K562 (cell line): ENCODE results near the gene FSTL4. TPM values are rescaled to one million over a fixed set of nuclear protein-coding genes. Genes with fewer than 3 reads are reported as not detected.

Experiments used
- ATAC-seq: fragments of 200-7000 bp; cut with Tn5 transposase; 3 replicates; pipeline ENCODE4 v1.9.1; 2020; ENCODE audit warnings: moderate library complexity
- BruUV-seq: library from RNA; stranded (reverse); fragments of 400-500 nt; replicated peaks from 2 replicates; lab custom pipeline; 2021; lab: Mats Ljungman, UMichigan
- CTCF ChIA-PET: fragments of 300-600 bp; formaldehyde crosslinking; extraction: SDS; loops from one replicate; lab custom pipeline; 2021; ENCODE audit warnings: low intra/inter-chr PET ratio; lab: Yijun Ruan, JAX
- POLR2A ChIA-PET: fragments of 300-600, 350-650 bp; sonication (Branson Sonifier 250); formaldehyde crosslinking; extraction: SDS; loops from one replicate; lab custom pipeline; 2021; ENCODE audit warnings: antibody characterized with exemption, inconsistent platforms; lab: Yijun Ruan, JAX
- DNase-seq, 4 experiments: peaks; one replicate each; pipeline versions ENCODE4 v3.0.0 to v3.0.0-alpha.2; 2011 to 2018; ENCODE audit warnings: low spot score in 3 of 4, mixed read lengths in 3 of 4; ENCODE audit errors: extremely low read depth in 1 of 4
- FAIRE-seq: peaks from 2 replicates; lab custom pipeline; 2011; peaks lifted over from hg19 to GRCh38; lab: Jason Lieb, UNC
- H2AFZ ChIP-seq: 2 replicates; pipeline ENCODE4 v1.6.0; 2011; ENCODE audit warnings: low read depth, low read length, control low read depth, inconsistent platforms
- H3K27ac ChIP-seq: fragments of 200-600 bp; 3 replicates; pipeline ENCODE4 v1.8.0; 2011; ENCODE audit warnings: low read depth, mild to moderate bottlenecking, control low read depth, inconsistent platforms, low read length, moderate library complexity, mixed read lengths; ENCODE audit errors: extremely low read depth
- H3K27me3 ChIP-seq, 2 experiments: fragments of 300-600 bp in 1 of 2; 2 replicates in 1 of 2; 3 replicates in 1 of 2; pipeline versions ENCODE4 v1.6.0 to v1.8.0; 2011; ENCODE audit warnings: inconsistent platforms in 2 of 2, low read length in 2 of 2, mild to moderate bottlenecking in 1 of 2, mixed read lengths in 1 of 2, moderate library complexity in 1 of 2; ENCODE audit not compliant: control insufficient read depth in 2 of 2, insufficient read depth in 2 of 2
- H3K36me3 ChIP-seq: fragments of 300-600 bp; 3 replicates; pipeline ENCODE4 v1.8.0; 2011; ENCODE audit warnings: mild to moderate bottlenecking, low read length, inconsistent platforms; ENCODE audit not compliant: control insufficient read depth, insufficient read depth
- H3K4me1 ChIP-seq, 2 experiments: fragments of 200-600 bp in 1 of 2; replicated peaks in 1 of 2; 2 replicates in 1 of 2; 3 replicates in 1 of 2; pipeline versions ENCODE4 v1.5.1 to v1.8.0; 2011; ENCODE audit warnings: inconsistent platforms in 2 of 2, low read length in 2 of 2, mild to moderate bottlenecking in 1 of 2, mixed read lengths in 1 of 2, moderate library complexity in 1 of 2; ENCODE audit not compliant: control insufficient read depth in 2 of 2, insufficient read depth in 2 of 2
- H3K4me2 ChIP-seq: 2 replicates; pipeline ENCODE4 v1.6.1; 2011; ENCODE audit warnings: low read length, control low read depth, inconsistent platforms, mixed read lengths; ENCODE audit not compliant: insufficient read depth
- H3K4me3 ChIP-seq: fragments of 200-600 bp; sonication (generic), shearing (Covaris generic); 2 replicates; pipeline ENCODE4 v1.5.1; 2016; ENCODE audit warnings: control low read depth, inconsistent platforms
- H3K79me2 ChIP-seq: fragments of 200-600 bp; 3 replicates; pipeline ENCODE4 v1.8.0; 2011; ENCODE audit warnings: low read length, inconsistent platforms; ENCODE audit not compliant: control insufficient read depth, insufficient read depth
- H3K9ac ChIP-seq, 2 experiments: 2 replicates each; pipeline versions ENCODE4 v1.6.0 to v1.6.1; 2011; ENCODE audit warnings: low read depth in 2 of 2, low read length in 2 of 2, control low read depth in 1 of 2, inconsistent platforms in 1 of 2, mild to moderate bottlenecking in 1 of 2, mixed read lengths in 1 of 2; ENCODE audit not compliant: insufficient read depth in 1 of 2
- H3K9me1 ChIP-seq: one replicate; pipeline ENCODE4 v1.6.0; 2011; ENCODE audit warnings: inconsistent platforms, mild to moderate bottlenecking, low read length, moderate library complexity; ENCODE audit not compliant: control insufficient read depth, insufficient read depth
- H3K9me3 ChIP-seq: replicated peaks from 2 replicates; pipeline ENCODE4 v1.5.1; 2011; ENCODE audit warnings: low read depth, low read length, inconsistent platforms; ENCODE audit not compliant: control insufficient read depth, insufficient read depth
- H4K20me1 ChIP-seq: replicated peaks from 2 replicates; pipeline ENCODE4 v1.6.1; 2011; ENCODE audit warnings: low read length, inconsistent platforms, mixed read lengths; ENCODE audit not compliant: control insufficient read depth, insufficient read depth
- CREB3 ChIP-seq: fragments of 450-650 bp; conservative IDR thresholded peaks from 2 replicates; pipeline ENCODE4 v1.6.1; 2016; ENCODE audit warnings: missing genetic modification characterization, low read depth, mild to moderate bottlenecking, missing compliant biosample characterization, moderate library complexity
- HNRNPL ChIP-seq: fragments of 200-400 bp; formaldehyde crosslinking; IDR thresholded peaks from 2 replicates; pipeline ENCODE4 v1.6.1; 2017; ENCODE audit warnings: low read depth, mild to moderate bottlenecking, low read length
- JUNB ChIP-seq: fragments of 450-650 bp; formaldehyde crosslinking; conservative IDR thresholded peaks from 2 replicates; pipeline ENCODE4 v1.4.0; 2020; ENCODE audit warnings: mild to moderate bottlenecking
- LARP7 ChIP-seq: fragments of 450-650 bp; IDR thresholded peaks from 2 replicates; pipeline ENCODE4 v1.6.1; 2016
- LEF1 ChIP-seq: fragments of 450-650 bp; IDR thresholded peaks from 2 replicates; pipeline ENCODE4 v1.6.1; 2016; ENCODE audit warnings: mild to moderate bottlenecking
- MCM3 ChIP-seq: fragments of 450-650 bp; IDR thresholded peaks from 2 replicates; pipeline ENCODE4 v1.6.1; 2016
- NFATC3 ChIP-seq: fragments of 450-650 bp; IDR thresholded peaks from 2 replicates; pipeline ENCODE4 v1.6.1; 2017; ENCODE audit warnings: mild to moderate bottlenecking
- PHB ChIP-seq: fragments of 250-450 bp; sonication (Bioruptor Pico); IDR thresholded peaks from 2 replicates; pipeline ENCODE4 v1.5.0; 2021
- PHF21A ChIP-seq: fragments of 450-650 bp; IDR thresholded peaks from 2 replicates; pipeline ENCODE4 v1.6.1; 2017; ENCODE audit warnings: low read depth, borderline replicate concordance
- POLR2AphosphoS2 ChIP-seq: IDR thresholded peaks from 2 replicates; pipeline ENCODE4 v1.6.1; 2012; ENCODE audit warnings: low read length, improper control_type of control experiment
- SMARCE1 ChIP-seq: fragments of 450-650 bp; IDR thresholded peaks from 2 replicates; pipeline ENCODE4 v1.7.1; 2016; ENCODE audit warnings: mild to moderate bottlenecking
- TEAD1 ChIP-seq, 2 experiments: fragments of 450-650 bp in 1 of 2; sonication (generic) in 1 of 2; formaldehyde crosslinking; IDR thresholded peaks; 2 replicates each; pipeline versions ENCODE4 v1.4.0 to v1.8.0; 2020 to 2022; ENCODE audit warnings: mild to moderate bottlenecking in 2 of 2, missing genetic modification reagents in 1 of 2
- U2AF2 ChIP-seq: fragments of 200-400 bp; formaldehyde crosslinking; optimal IDR thresholded peaks from 2 replicates; pipeline ENCODE3; 2017; ENCODE audit warnings: low read depth, mild to moderate bottlenecking, low read length
- ZNF140 ChIP-seq: fragments of 250-450 bp; sonication (Bioruptor Pico); IDR thresholded peaks from 2 replicates; pipeline ENCODE4 v1.8.0; 2021; ENCODE audit warnings: moderate library complexity, mild to moderate bottlenecking, inconsistent platforms
- ZNF311 ChIP-seq: fragments of 250-450 bp; sonication (Bioruptor Pico); IDR thresholded peaks from 2 replicates; pipeline ENCODE4 v1.4.0; 2020; ENCODE audit warnings: mild to moderate bottlenecking, moderate library complexity
- ZNF431 ChIP-seq: sonication (generic); formaldehyde crosslinking; IDR thresholded peaks from 2 replicates; pipeline ENCODE4 v1.8.0; 2022; ENCODE audit warnings: mild to moderate bottlenecking, missing genetic modification reagents
- ZNF609 ChIP-seq: sonication (generic); formaldehyde crosslinking; IDR thresholded peaks from 2 replicates; pipeline ENCODE4 v1.8.1; 2023; ENCODE audit warnings: missing genetic modification reagents, mild to moderate bottlenecking, borderline replicate concordance
- WGBS: fragments of 100-300 bp; shearing (Covaris generic); methylation state at CpG from one replicate; pipeline ENCODE4 v1.1.6; 2016; ENCODE audit warnings: low coverage, mixed read lengths; ENCODE audit not compliant: insufficient coverage; ENCODE audit errors: missing lambda C conversion rate; 5-methylcytosine and 5-hydroxymethylcytosine counted together
- in situ Hi-C: fragments of 300-500 bp; cut with MboI; formaldehyde crosslinking; loops from 4 replicates; pipeline ENCODE4 v1.15.0; 2018; ENCODE audit warnings: inconsistent platforms, mixed read lengths
- intact Hi-C: fragments of 100-400 bp; cut with micrococcal nuclease; formaldehyde crosslinking; loops from 2 replicates; pipeline ENCODE4 v1.14.2; 2022
- polyA plus RNA-seq, 8 experiments: library from polyadenylated mRNA; depleted of rRNA in 4 of 8; stranded (reverse) in 5 of 8; unstranded in 3 of 8; fragments of >200 nt; fragmentation: Nextera tagmentation in 2 of 8; fragmentation: Illumina TruSeq in 1 of 8; extraction: Ambion mirVana in 2 of 8; extraction: Trizol in 1 of 8; gene quantifications; 2 replicates each; pipeline versions ENCODE4 v1.2.1 to v1.2.3, GENCODE V29; 2011 to 2014; ENCODE audit warnings: inconsistent platforms in 1 of 8, missing spikeins in 1 of 8
- total RNA-seq, 7 experiments: library from RNA; depleted of rRNA in 6 of 7; stranded (reverse); fragments of >200 nt in 6 of 7; fragmentation: Illumina TruSeq in 2 of 7; extraction: Trizol in 2 of 7; gene quantifications; 2 replicates each; pipeline versions ENCODE4 v1.2.1 to v1.2.3, GENCODE V29; 2011 to 2021; ENCODE audit warnings: low replicate concordance in 1 of 7

The FSTL4 gene
- total and polyA plus RNA-seq, 9 of the 15 experiments (the other 6 are each of a cell fraction or from before 2014, with no cell fraction given): 0.08 to 0.18 (median 0.10) TPM; not detected in 5

GRCh38 chr5:133266527-133266878 lies 345.8 kb downstream of the FSTL4 start (continued):
- TF ChIP-seq ZNF609 (CRISPR knock-in tag) (no peak), PHB (CRISPR knock-in tag) (no peak)

GRCh38 chr5:133265720-133266526 lies 346.4 kb downstream of the FSTL4 start:
- FAIRE-seq (no peak), ATAC-seq (peak; percentile 24)
- CTCF ChIA-PET: no interaction called here
- Histone ChIP-seq H3K27me3 (peaks cover 25 to 91% of the 10 kb centered on the region in 2 experiments), H3K79me2 (no peaks in the 10 kb centered on the region), H3K9me3 (no peaks in the 10 kb centered on the region), H2AFZ (no peak overlapping the region), H3K36me3 (no peaks in the 10 kb centered on the region), H3K9me1 (no peaks in the 10 kb centered on the region), H3K9ac (peak overlapping the region in 1 of 2 experiments; percentile 50; a peak in 2 of 4 replicates), H3K4me3 (no peak overlapping the region), H3K27ac (no peak overlapping the region), H4K20me1 (peaks cover 16% of the 10 kb centered on the region), H3K4me2 (no peak overlapping the region)
- BruUV-seq: no TSS peak
- intact Hi-C loops: no loop called here
- in situ Hi-C loops: no loop called here
- 8% methylated on average over 10 of the region's 18 CpGs for WGBS
- POLR2A ChIA-PET: interaction anchor here (0.6 to 1.3 kb wide), 4 partner anchors 10 to 60 kb away, joined by 3 to 4 read pairs (median 3); no protein-coding TSS in a partner anchor
- TF ChIP-seq ZNF140 (CRISPR knock-in tag) (no peak), SMARCE1 (no peak), ZNF431 (CRISPR knock-in tag) (no peak), HNRNPL (no peak), LARP7 (no peak), U2AF2 (no peak), JUNB (CRISPR knock-in tag) (no peak), MCM3 (no peak), PHF21A (no peak), TEAD1 (CRISPR knock-in tag; IDR thresholded peaks at IDR 0.05) (no peak), ZNF311 (CRISPR knock-in tag) (no peak), POLR2AphosphoS2 (no peak), LEF1 (no peak), NFATC3 (no peak), CREB3 (tag) (no peak)
- TF ChIP-seq, all 486 proteins: peak for 0
- DNase-seq: no peak
- H3K4me1 ChIP-seq: peaks cover 0 to 6% of the 10 kb centered on the region in 2 experiments; a peak in 1 of 5 replicates
